Muscle of leg (tissue), 9 donors: ENCODE data around the gene KRTAP22-1. TPM values are rescaled to one million over a fixed set of nuclear protein-coding genes. Genes with fewer than 3 reads are reported as not detected.

ENCODE experiments used
- polyA plus RNA-seq, 8 donors: library from polyadenylated mRNA; unstranded; fragments of 120-200 nt; gene quantifications; one replicate each; pipeline versions ENCODE4 v1.2.1 to v1.2.3, GENCODE V29; 2013; ENCODE audit warnings: inconsistent platforms in 1 of 8, low replicate concordance in 1 of 8; ENCODE audit not compliant: insufficient read length in 8 of 8, insufficient read depth in 1 of 8
- total RNA-seq: library from RNA; stranded (reverse); fragments of 120-200 nt; gene quantifications from one replicate; pipeline ENCODE4 v1.2.4, GENCODE V29; 2013

KRTAP22-1 gene
- total and polyA plus RNA-seq, 9 donors = not detected

Other genes with a start within 250 kb of the KRTAP22-1 start
- gene KRTAP13-2, start 228.8 kb upstream of the KRTAP22-1 start, total RNA-seq = not detected
- not detected for gene KRTAP13-2, start 228.8 kb upstream of the KRTAP22-1 start, polyA plus RNA-seq
- not detected for gene KRTAP13-1, start 205.1 kb upstream of the KRTAP22-1 start, total RNA-seq
- gene KRTAP13-1, start 205.1 kb upstream of the KRTAP22-1 start, polyA plus RNA-seq = not detected
- gene KRTAP13-3, start 175.2 kb upstream of the KRTAP22-1 start, total RNA-seq = not detected
- not detected for gene KRTAP13-3, start 175.2 kb upstream of the KRTAP22-1 start, polyA plus RNA-seq
- not detected for gene KRTAP13-4, start 170.9 kb upstream of the KRTAP22-1 start, total RNA-seq
- gene KRTAP13-4, start 170.9 kb upstream of the KRTAP22-1 start, polyA plus RNA-seq = not detected
- not detected for gene KRTAP15-1, start 160.8 kb upstream of the KRTAP22-1 start, total RNA-seq
- not detected for gene KRTAP15-1, start 160.8 kb upstream of the KRTAP22-1 start, polyA plus RNA-seq
- not detected for gene KRTAP19-1, start 120.7 kb upstream of the KRTAP22-1 start, total RNA-seq
- gene KRTAP19-1, start 120.7 kb upstream of the KRTAP22-1 start, polyA plus RNA-seq = not detected
- gene KRTAP19-2, start 113.7 kb upstream of the KRTAP22-1 start, total RNA-seq = not detected
- not detected for gene KRTAP19-2, start 113.7 kb upstream of the KRTAP22-1 start, polyA plus RNA-seq
- gene KRTAP19-3, start 109.1 kb upstream of the KRTAP22-1 start, total RNA-seq = not detected
- not detected for gene KRTAP19-3, start 109.1 kb upstream of the KRTAP22-1 start, polyA plus RNA-seq
- not detected for gene KRTAP19-4, start 103.9 kb upstream of the KRTAP22-1 start, total RNA-seq
- gene KRTAP19-4, start 103.9 kb upstream of the KRTAP22-1 start, polyA plus RNA-seq = not detected
- not detected for gene KRTAP19-5, start 98.9 kb upstream of the KRTAP22-1 start, total RNA-seq
- not detected for gene KRTAP19-5, start 98.9 kb upstream of the KRTAP22-1 start, polyA plus RNA-seq
- not detected for gene KRTAP19-6, start 59.2 kb upstream of the KRTAP22-1 start, total RNA-seq
- not detected for gene KRTAP19-6, start 59.2 kb upstream of the KRTAP22-1 start, polyA plus RNA-seq
- gene KRTAP19-7, start 39.8 kb upstream of the KRTAP22-1 start, total RNA-seq = not detected
- not detected for gene KRTAP19-7, start 39.8 kb upstream of the KRTAP22-1 start, polyA plus RNA-seq
- not detected for gene KRTAP22-2, start 10.7 kb upstream of the KRTAP22-1 start, total RNA-seq
- gene KRTAP22-2, start 10.7 kb upstream of the KRTAP22-1 start, polyA plus RNA-seq = not detected
- gene KRTAP6-3, start 8.6 kb upstream of the KRTAP22-1 start, total RNA-seq = not detected
- not detected for gene KRTAP6-3, start 8.6 kb upstream of the KRTAP22-1 start, polyA plus RNA-seq
- gene KRTAP6-2, start 2.2 kb upstream of the KRTAP22-1 start, total RNA-seq = not detected
- gene KRTAP6-2, start 2.2 kb upstream of the KRTAP22-1 start, polyA plus RNA-seq = not detected
- not detected for gene KRTAP6-1, start 12.8 kb downstream of the KRTAP22-1 start, total RNA-seq
- gene KRTAP6-1, start 12.8 kb downstream of the KRTAP22-1 start, polyA plus RNA-seq = not detected
- not detected for gene KRTAP20-1, start 15.3 kb downstream of the KRTAP22-1 start, total RNA-seq
- not detected for gene KRTAP20-1, start 15.3 kb downstream of the KRTAP22-1 start, polyA plus RNA-seq
- gene KRTAP20-4, start 19.5 kb downstream of the KRTAP22-1 start, total RNA-seq = not detected
- gene KRTAP20-4, start 19.5 kb downstream of the KRTAP22-1 start, polyA plus RNA-seq = not detected
- not detected for gene KRTAP20-2, start 34.1 kb downstream of the KRTAP22-1 start, total RNA-seq
- gene KRTAP20-2, start 34.1 kb downstream of the KRTAP22-1 start, polyA plus RNA-seq = not detected
- not detected for gene KRTAP20-3, start 41.8 kb downstream of the KRTAP22-1 start, total RNA-seq
- gene KRTAP20-3, start 41.8 kb downstream of the KRTAP22-1 start, polyA plus RNA-seq = not detected
- not detected for gene KRTAP21-3, start 117.7 kb downstream of the KRTAP22-1 start, total RNA-seq
- gene KRTAP21-3, start 117.7 kb downstream of the KRTAP22-1 start, polyA plus RNA-seq = not detected
- not detected for gene KRTAP21-2, start 146.2 kb downstream of the KRTAP22-1 start, total RNA-seq
- gene KRTAP21-2, start 146.2 kb downstream of the KRTAP22-1 start, polyA plus RNA-seq = not detected
- gene KRTAP21-1, start 154.3 kb downstream of the KRTAP22-1 start, total RNA-seq = not detected
- not detected for gene KRTAP21-1, start 154.3 kb downstream of the KRTAP22-1 start, polyA plus RNA-seq
- not detected for gene KRTAP8-1, start 212.2 kb downstream of the KRTAP22-1 start, total RNA-seq
- gene KRTAP8-1, start 212.2 kb downstream of the KRTAP22-1 start, polyA plus RNA-seq = not detected
- gene KRTAP7-1, start 228.7 kb downstream of the KRTAP22-1 start, total RNA-seq = not detected
- not detected for gene KRTAP7-1, start 228.7 kb downstream of the KRTAP22-1 start, polyA plus RNA-seq